ENCODE measurements around the gene SESN2. TPM values are rescaled to one million over a fixed set of nuclear protein-coding genes. Genes with fewer than 3 reads are reported as not detected.

The SESN2 gene
- total and polyA plus RNA-seq, 7 donors, result 4.9 to 36.5 (median 6.3) TPM

DNA sequence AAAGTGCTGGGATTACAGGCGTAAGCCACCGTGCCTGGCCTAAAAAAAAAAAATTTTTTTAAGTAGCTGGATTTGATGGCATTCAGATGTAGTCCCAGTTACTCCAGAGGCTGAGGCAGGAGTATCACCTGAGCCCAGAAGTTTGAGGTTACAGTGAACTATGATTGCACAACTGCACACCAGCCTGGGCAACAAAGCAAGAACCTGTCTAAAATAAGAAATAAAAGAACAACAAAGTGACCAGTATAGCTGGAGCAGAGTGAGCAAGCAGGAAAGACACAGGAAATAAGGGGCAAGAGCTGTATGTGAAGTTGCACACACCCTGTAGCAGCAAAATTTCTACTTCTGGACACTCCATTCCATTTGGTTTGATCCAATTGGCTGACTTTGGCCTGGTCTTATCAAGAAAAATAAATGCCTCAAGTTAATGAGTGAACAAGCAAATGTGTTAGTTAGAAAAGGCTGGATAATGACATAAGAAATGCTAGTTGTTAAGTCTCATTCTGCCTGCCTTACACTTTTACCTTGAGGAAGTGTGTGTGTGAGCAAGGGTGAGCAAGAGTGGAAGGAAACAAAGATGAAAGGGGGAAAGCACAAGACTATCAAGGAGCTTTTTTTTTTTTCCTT lies 15.5 kb upstream of the SESN2 start:
- Histone ChIP-seq H3K4me3 (no peak overlapping the region), H3K4me1 (peaks cover 0 to 23% (median 14%) of the 10 kb centered on the region in 4 donors), H3K9me3 (no peaks in the 10 kb centered on the region), H3K27ac (no peak overlapping the region), H3K36me3 (no peaks in the 10 kb centered on the region), H3K27me3 (no peaks in the 10 kb centered on the region)
- DNase-seq, result no peak
- intact Hi-C loops (cut with DNase I), result loop anchor here (10.0 kb wide), 2 partner anchors 361 to 491 kb away; partner anchors contain the start of gene YTHDF2
- WGBS, 2 donors, result 15 to 74% methylated on average over 2 of the region's 2 CpGs
- no peak for TF ChIP-seq EP300 (IDR thresholded peaks at IDR 0.05)
- no peak for TF ChIP-seq CTCF (IDR thresholded peaks at IDR 0.05)
- no peak for TF ChIP-seq POLR2A (IDR thresholded peaks at IDR 0.05)
- no peak for TF ChIP-seq POLR2AphosphoS5 (IDR thresholded peaks at IDR 0.05)

- Histone ChIP-seq H3K27ac (no peak overlapping the region), H3K27me3 (no peaks in the 10 kb centered on the region), H3K4me1 (peaks cover 0 to 32% (median 22%) of the 10 kb centered on the region in 4 donors), H3K36me3 (no peaks in the 10 kb centered on the region), H3K9me3 (no peaks in the 10 kb centered on the region), H3K4me3 (no peak overlapping the region)
- WGBS, 2 donors, result 75 to 76% methylated on average over 13 of the region's 13 CpGs
- no peak for DNase-seq
- intact Hi-C loops (cut with DNase I), result loop anchor here (5.0 to 10.0 kb wide), 5 partner anchors 83 to 490 kb away; partner anchors contain the start of genes MED18, PHACTR4 and YTHDF2
- TF ChIP-seq POLR2AphosphoS5 (IDR thresholded peaks at IDR 0.05), result no peak
- no peak for TF ChIP-seq POLR2A (IDR thresholded peaks at IDR 0.05)
- TF ChIP-seq CTCF (IDR thresholded peaks at IDR 0.05), result no peak
- TF ChIP-seq EP300 (IDR thresholded peaks at IDR 0.05), result no peak
Observed at GRCh38 chr1:28244549-28245251, 14.6 kb upstream of the SESN2 start.

DNA sequence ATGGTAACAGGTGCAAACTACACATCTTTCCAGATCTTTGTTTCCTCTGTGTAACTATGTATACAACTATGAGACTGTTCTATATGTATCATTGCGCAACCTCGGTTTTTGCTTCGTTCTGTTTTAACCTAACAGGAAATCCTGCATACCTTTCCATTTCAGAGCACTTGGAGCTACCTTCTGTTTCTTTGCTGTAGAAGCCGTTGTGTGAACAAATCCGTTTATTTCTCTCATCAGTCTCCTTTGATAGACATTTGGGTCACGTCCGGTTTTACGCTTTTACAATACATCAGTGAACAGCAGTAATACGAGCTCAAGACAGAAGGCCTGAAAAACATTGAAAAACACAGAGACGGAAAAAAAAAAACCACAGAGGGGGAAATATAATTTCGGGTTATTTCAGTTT lies 12.9 kb upstream of the SESN2 start:
- Histone ChIP-seq H3K27me3 (no peaks in the 10 kb centered on the region), H3K27ac (peak overlapping the region; percentile 84 to 89 (median 86)), H3K9me3 (no peaks in the 10 kb centered on the region), H3K36me3 (no peaks in the 10 kb centered on the region), H3K4me3 (peak overlapping the region; percentile 46 to 66 (median 56)), H3K4me1 (peaks cover 0 to 32% (median 23%) of the 10 kb centered on the region in 4 donors)
- 13 to 23% methylated on average over 11 of the region's 11 CpGs for WGBS, 2 donors
- TF ChIP-seq CTCF (IDR thresholded peaks at IDR 0.05) (no peak), POLR2A (IDR thresholded peaks at IDR 0.05) (no peak), POLR2AphosphoS5 (IDR thresholded peaks at IDR 0.05) (no peak), EP300 (IDR thresholded peaks at IDR 0.05) (no peak)
- DNase-seq, result no peak
- intact Hi-C loops (cut with DNase I), result loop anchor here (5.0 to 10.0 kb wide), 5 partner anchors 81 to 488 kb away; partner anchors contain the start of genes MED18, PHACTR4 and YTHDF2

- no peaks in the 10 kb centered on the region for H3K27me3 ChIP-seq
- peak overlapping the region in 3 of 4 donors; percentile 54 to 66 (median 59) for H3K4me3 ChIP-seq
- no peaks in the 10 kb centered on the region for H3K36me3 ChIP-seq
- H3K4me1 ChIP-seq, result peaks cover 0 to 32% (median 23%) of the 10 kb centered on the region in 4 donors
- no peak for DNase-seq
- intact Hi-C loops (cut with DNase I), result loop anchor here (5.0 to 10.0 kb wide), 5 partner anchors 80 to 487 kb away; partner anchors contain the start of genes MED18, PHACTR4 and YTHDF2
- H3K9me3 ChIP-seq, result no peaks in the 10 kb centered on the region
- WGBS, 2 donors, result 58 to 60% methylated on average over 11 of the region's 11 CpGs
- TF ChIP-seq POLR2A (IDR thresholded peaks at IDR 0.05) (no peak), CTCF (IDR thresholded peaks at IDR 0.05) (peak in 1 of 4 experiments; percentile 5)
- H3K27ac ChIP-seq, result peak overlapping the region; percentile 84 to 89 (median 86)
Observed at GRCh38 chr1:28247612-28248272, 11.6 kb upstream of the SESN2 start.

All from sigmoid colon (tissue), 7 donors.